ENCODE measurements around the gene GBA2. TPM values are rescaled to one million over a fixed set of nuclear protein-coding genes. Genes with fewer than 3 reads are reported as not detected.

GBA2 gene
- total RNA-seq, 1 donor from 2014 or later, result 64.7 TPM

- no peak for DNase-seq (ENCODE audit: low read depth, low spot score)
Measured at GRCh38 chr9:35766997-35767396, 18.0 kb upstream of the GBA2 start.

GRCh38 chr9:35763803-35764202 is 14.8 kb upstream of the GBA2 start:
- no peak for DNase-seq (ENCODE audit: low read depth, low spot score)

- DNase-seq (ENCODE audit: low read depth, low spot score), result no peak
Measured at GRCh38 chr9:35763181-35763580, 14.2 kb upstream of the GBA2 start.

- DNase-seq (ENCODE audit: low read depth, low spot score), result peak; percentile 95
Measured at GRCh38 chr9:35760651-35761050, 11.6 kb upstream of the GBA2 start.

GRCh38 chr9:35759795-35760194 is 10.8 kb upstream of the GBA2 start:
- DNase-seq (ENCODE audit: low read depth, low spot score), result no peak

GRCh38 chr9:35758475-35759050 is 9.5 kb upstream of the GBA2 start:
- DNase-seq (ENCODE audit: low read depth, low spot score), result no peak

GRCh38 chr9:35757892-35758275 is 8.9 kb upstream of the GBA2 start:
- no peak for DNase-seq (ENCODE audit: low read depth, low spot score)

- DNase-seq (ENCODE audit: low read depth, low spot score), result no peak
Measured at GRCh38 chr9:35757226-35757891, 8.3 kb upstream of the GBA2 start.

GRCh38 chr9:35756275-35757225 is 7.5 kb upstream of the GBA2 start:
- DNase-seq (ENCODE audit: low read depth, low spot score), result no peak

GRCh38 chr9:35755071-35755470 is 6.0 kb upstream of the GBA2 start:
- DNase-seq (ENCODE audit: low read depth, low spot score), result no peak

- no peak for DNase-seq (ENCODE audit: low read depth, low spot score)
Measured at GRCh38 chr9:35754264-35754663, 5.2 kb upstream of the GBA2 start, which contains the start of gene MSMP. Gene MSMP, minus strand, starts transcription at chr9:35754276. Its CDS starts 147 bp downstream, at chr9:35754129.

GRCh38 chr9:35753466-35753865 is 4.4 kb upstream of the GBA2 start:
- DNase-seq (ENCODE audit: low read depth, low spot score), result no peak

- DNase-seq (ENCODE audit: low read depth, low spot score), result no peak
Measured at GRCh38 chr9:35750256-35750531, 1.2 kb upstream of the GBA2 start.

GRCh38 chr9:35749515-35750255 is 657 bp upstream of the GBA2 start:
- DNase-seq (ENCODE audit: low read depth, low spot score), result no peak

- DNase-seq (ENCODE audit: low read depth, low spot score), result no peak
Measured at GRCh38 chr9:35748242-35748857, 678 bp downstream of the GBA2 start.

GRCh38 chr9:35746583-35746982 is 2.4 kb downstream of the GBA2 start:
- DNase-seq (ENCODE audit: low read depth, low spot score), result no peak

- DNase-seq (ENCODE audit: low read depth, low spot score), result no peak
Measured at GRCh38 chr9:35745569-35745968, 3.5 kb downstream of the GBA2 start.

GRCh38 chr9:35743880-35744518 is 5.0 kb downstream of the GBA2 start:
- DNase-seq (ENCODE audit: low read depth, low spot score), result no peak

GRCh38 chr9:35743452-35743851 is 5.6 kb downstream of the GBA2 start:
- DNase-seq (ENCODE audit: low read depth, low spot score), result no peak

GRCh38 chr9:35741740-35742139 is 7.3 kb downstream of the GBA2 start:
- no peak for DNase-seq (ENCODE audit: low read depth, low spot score)

GRCh38 chr9:35740243-35740642 is 8.8 kb downstream of the GBA2 start:
- no peak for DNase-seq (ENCODE audit: low read depth, low spot score)
